Hematopoietic multipotent progenitor cell (in vitro differentiated cells): ENCODE measurements around the gene ARFIP1. TPM values are rescaled to one million over a fixed set of nuclear protein-coding genes. Genes with fewer than 3 reads are reported as not detected.

Source experiments
- DNase-seq, 3 donors: peaks; one replicate each; pipeline ENCODE4 v3.0.0-alpha.2; 2011 to 2015; ENCODE audit warnings: low read depth in 2 of 3, low spot score in 2 of 3
- total RNA-seq: library from RNA; depleted of rRNA; stranded (reverse); fragments of >200 nt; gene quantifications from one replicate; pipeline ENCODE4 v1.2.3, GENCODE V29; 2012

The ARFIP1 gene
- total RNA-seq, 1 donor: 8.9 TPM

DNA sequence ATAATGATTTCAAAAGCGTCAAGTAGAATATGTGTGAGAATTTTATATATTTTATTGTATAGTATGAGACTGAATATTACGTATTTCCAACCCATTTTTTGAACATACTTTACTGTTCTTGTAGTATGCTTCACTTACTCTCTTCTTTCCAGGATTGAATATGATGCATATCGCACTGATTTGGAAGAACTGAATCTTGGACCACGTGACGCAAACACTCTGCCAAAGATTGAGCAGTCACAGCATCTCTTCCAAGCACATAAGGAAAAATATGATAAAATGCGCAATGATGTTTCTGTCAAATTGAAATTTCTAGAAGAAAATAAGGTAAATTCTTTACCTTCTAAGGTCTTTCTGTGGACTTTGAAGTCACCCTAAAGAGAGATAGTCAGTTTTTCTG lies 108.2 kb downstream of the ARFIP1 start:
- DNase-seq: no peak

GRCh38 chr4:152892974-152893373 lies 113.2 kb downstream of the ARFIP1 start:
- DNase-seq: no peak

DNA sequence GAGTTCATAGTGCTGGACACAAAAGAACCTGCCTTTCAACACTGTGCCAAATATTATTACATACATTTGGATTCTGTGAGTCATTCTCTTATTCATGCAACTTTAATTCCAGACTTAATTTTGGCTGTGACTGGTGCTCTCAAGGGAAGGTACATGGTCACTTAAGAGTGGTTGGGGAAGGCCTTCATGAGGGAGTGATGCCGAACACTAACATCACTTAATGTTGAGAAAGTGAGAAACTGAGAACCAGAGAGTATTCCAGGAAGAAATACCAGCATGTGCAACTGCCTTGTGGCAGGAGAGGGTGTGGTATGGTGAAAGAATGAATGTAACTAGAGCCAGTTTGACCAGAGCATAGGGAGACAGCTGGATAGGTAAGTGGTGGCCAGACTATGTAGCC lies 114.9 kb downstream of the ARFIP1 start:
- no peak for DNase-seq

DNA sequence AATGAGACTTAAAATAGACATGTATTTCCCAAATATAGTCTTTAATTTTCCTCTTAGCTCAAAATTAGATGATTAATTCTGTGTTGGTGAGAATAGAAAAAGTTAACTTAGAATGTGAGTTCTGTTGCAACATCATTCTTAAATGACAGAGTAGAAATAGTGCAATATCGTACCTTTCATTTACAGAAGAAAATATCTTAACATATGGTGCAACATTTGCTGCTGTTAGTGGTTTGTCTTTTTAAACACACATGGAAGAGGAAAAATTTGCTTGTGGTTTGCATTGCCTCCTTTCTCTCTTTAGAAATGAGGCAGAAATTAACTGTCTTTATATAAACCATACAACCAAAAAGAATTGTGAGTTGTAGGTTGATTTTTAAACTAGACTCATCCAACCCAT lies 117.1 kb downstream of the ARFIP1 start:
- DNase-seq: peak in 1 of 3 donors; percentile 14

DNA sequence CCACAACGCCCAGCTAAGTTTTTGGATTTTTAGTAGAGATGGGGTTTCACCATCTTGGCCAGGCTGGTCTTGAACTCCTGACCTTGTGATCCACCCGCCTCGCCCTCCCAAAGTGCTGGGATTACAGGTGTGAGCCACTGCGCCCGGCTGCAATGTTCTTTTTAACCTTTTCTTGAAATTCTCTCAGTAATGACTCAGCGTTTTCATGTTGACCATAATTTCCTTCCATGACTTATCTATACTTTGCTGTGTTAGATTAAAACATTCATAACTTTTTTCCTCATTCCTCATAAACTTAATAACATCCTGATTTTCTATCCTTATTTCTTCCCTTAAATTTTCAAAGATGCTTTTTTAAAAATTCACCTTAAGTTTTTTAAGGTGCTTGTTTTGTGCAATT lies 118.4 kb downstream of the ARFIP1 start:
- peak in 1 of 3 donors; percentile 12 for DNase-seq

DNA sequence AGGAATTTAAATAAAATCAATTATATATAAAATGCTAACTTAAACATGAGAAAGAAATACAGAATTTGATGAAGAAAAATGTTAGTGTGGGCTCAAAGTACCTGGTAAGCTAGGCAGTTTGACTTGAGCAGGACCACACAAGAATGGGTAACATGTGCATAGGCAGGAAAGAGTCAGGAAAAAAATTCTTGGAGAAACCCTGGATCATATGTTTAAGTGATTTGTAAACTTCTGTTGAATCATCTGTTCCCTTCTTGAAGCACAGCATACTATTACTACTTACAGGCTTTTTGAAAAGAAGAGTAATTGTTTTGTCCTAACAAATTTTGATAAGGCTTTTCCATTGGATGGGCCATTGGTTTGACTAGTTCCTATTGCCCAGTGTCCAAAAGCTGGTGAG lies 118.9 kb downstream of the ARFIP1 start:
- no peak for DNase-seq

DNA sequence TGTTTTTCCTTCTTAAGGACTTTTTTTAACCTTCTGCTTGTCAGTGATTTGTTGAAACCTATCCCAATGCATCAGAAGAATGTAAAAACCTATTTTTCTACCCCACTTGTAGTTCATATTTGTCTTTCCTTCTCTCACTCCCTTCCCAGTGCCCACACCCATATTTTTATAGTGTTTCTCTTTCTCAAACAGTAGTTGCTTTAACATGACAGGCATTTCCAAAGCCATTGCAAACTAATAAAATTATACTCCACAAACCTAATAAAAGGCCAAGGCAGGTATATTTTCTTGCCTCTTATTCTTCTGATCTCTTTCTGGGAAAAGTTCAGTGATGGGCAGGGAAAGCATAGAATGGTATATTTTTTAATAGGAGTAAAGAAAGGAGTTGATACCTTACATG lies 120.6 kb downstream of the ARFIP1 start:
- DNase-seq: no peak

- no peak for DNase-seq
Observed at GRCh38 chr4:152901205-152901604, 121.5 kb downstream of the ARFIP1 start.

GRCh38 chr4:152903658-152904057 lies 123.9 kb downstream of the ARFIP1 start:
- no peak for DNase-seq

DNA sequence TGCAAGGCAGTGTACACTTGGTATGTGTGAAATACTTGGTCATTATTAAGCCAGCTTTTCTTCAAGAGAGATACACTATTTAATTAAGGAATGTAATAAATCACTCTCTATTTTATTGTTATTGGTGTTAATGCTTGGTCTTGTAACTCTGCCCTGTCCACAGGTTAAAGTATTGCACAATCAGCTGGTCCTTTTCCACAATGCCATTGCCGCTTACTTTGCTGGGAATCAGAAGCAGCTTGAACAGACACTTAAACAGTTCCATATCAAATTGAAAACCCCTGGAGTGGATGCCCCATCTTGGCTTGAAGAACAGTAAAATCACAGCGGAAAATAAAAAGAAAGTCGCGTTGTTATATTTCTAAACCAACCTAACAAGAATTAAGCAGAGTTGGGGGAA lies 130.1 kb downstream of the ARFIP1 start:
- DNase-seq: no peak

GRCh38 chr4:152910521-152910920 lies 130.8 kb downstream of the ARFIP1 start:
- no peak for DNase-seq

GRCh38 chr4:152917543-152918395 lies 138.0 kb downstream of the ARFIP1 start:
- no peak for DNase-seq

GRCh38 chr4:152919826-152920225 lies 140.1 kb downstream of the ARFIP1 start:
- DNase-seq: no peak

DNA sequence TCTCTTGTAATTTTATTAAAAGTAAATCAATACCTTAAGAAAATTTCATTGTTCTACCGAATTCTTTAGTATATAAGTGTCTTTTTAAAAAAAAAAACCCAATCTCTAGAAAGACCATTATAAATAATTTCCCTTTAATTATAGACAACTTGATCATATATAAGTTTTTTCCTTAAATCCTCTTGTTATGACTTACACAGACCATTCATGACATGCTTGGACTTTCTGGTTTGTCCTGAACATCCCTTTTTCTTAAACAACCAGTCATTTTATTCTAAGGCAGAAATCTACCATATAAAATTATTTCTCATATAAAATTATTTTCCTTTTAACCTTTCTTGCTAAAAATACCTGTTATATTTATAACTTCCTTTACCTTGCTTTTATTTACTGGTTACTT lies 141.0 kb downstream of the ARFIP1 start:
- peak in 1 of 3 donors; percentile 28 for DNase-seq

GRCh38 chr4:152921284-152921683 lies 141.5 kb downstream of the ARFIP1 start:
- no peak for DNase-seq

DNA sequence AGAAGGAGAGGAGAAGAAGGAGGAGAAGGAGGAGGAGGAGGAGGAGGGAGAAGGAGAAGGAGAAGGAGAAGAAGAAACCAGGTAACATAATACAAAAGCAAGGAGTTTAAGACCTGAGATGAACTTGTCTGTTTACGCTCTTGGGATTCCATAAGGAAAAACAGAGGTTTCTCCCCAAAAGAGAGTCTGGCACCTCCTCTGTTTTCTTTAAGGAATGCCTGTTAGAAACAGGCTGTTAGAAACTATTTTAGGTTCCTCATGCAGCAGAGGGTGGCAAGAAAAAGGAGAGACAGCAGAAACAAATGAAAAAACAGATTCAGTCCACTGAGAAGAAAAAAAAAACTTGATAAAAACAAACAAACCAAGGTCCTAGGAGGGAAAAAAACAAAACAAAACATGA lies 146.1 kb downstream of the ARFIP1 start:
- no peak for DNase-seq

GRCh38 chr4:152926959-152927358 lies 147.2 kb downstream of the ARFIP1 start:
- DNase-seq: no peak

DNA sequence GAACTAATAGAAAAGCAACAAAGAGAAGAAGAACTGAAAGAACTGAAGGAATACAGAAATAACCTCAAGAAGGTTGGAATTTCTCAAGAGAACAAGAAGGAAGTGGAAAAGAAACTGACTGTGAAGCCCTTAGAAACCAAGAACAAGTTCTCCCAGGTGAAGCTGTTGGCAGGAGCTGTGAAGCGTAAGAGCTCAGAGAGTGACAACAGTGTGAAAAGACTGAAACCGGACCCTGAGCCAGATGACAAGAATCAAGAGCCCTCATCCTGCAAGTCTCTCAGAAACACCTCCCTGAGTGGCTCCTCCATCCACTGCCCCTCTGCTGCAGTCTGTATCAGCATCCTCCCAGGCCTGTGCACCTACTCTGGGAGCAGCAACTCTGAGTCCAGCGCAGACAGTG lies 148.0 kb downstream of the ARFIP1 start:
- no peak for DNase-seq

DNA sequence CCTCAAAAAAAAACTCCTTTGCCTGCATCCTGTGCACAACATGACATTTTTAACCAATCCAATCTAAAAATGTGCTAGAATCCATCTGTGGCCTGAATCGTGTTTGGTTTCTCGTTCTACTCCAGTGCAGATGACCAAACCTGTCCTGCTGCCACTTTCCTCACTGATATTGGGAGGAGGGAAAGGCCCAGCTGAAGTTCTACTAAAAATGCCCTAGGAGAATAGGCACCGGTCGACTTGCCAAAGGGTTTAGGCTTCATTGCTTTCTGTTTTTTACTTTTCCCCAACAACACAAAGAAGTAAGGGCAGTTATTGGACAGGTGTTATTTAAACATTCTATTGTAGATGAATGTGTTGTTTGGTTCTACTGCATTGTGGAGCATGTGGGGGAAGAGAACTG lies 148.5 kb downstream of the ARFIP1 start:
- no peak for DNase-seq

GRCh38 chr4:152929888-152930287 lies 150.1 kb downstream of the ARFIP1 start:
- DNase-seq: no peak

DNA sequence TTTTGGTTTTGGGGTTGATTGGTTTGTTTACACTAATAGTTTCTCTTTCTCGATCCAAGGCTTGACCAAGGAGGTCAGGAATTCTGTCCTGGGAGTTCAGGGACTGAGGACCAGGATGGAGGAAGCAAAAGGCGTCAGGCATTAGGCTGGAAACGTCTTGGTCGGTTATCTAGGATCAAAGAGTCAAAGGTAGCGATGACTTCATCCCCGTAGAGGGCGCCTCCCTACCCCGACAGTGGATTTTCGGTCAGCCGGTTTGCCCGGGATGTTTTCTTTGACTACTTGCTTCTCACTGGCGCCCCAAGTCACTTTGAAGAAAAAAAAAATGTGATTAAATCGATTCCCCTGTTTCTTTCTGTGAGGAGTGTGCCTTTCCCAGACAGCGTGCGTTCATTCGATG lies 155.4 kb downstream of the ARFIP1 start:
- peak in 1 of 3 donors; percentile 41 for DNase-seq

- peak in 1 of 3 donors; percentile 27 for DNase-seq
Observed at GRCh38 chr4:152935631-152936445, 156.1 kb downstream of the ARFIP1 start, which contains the start of gene FHDC1. FHDC1 (plus strand) TSS chr4:152936323; CDS start chr4:152943058, 6,735 bp downstream.
